Measurements from ENCODE around the gene PEX11B.

The PEX11B gene

DNA sequence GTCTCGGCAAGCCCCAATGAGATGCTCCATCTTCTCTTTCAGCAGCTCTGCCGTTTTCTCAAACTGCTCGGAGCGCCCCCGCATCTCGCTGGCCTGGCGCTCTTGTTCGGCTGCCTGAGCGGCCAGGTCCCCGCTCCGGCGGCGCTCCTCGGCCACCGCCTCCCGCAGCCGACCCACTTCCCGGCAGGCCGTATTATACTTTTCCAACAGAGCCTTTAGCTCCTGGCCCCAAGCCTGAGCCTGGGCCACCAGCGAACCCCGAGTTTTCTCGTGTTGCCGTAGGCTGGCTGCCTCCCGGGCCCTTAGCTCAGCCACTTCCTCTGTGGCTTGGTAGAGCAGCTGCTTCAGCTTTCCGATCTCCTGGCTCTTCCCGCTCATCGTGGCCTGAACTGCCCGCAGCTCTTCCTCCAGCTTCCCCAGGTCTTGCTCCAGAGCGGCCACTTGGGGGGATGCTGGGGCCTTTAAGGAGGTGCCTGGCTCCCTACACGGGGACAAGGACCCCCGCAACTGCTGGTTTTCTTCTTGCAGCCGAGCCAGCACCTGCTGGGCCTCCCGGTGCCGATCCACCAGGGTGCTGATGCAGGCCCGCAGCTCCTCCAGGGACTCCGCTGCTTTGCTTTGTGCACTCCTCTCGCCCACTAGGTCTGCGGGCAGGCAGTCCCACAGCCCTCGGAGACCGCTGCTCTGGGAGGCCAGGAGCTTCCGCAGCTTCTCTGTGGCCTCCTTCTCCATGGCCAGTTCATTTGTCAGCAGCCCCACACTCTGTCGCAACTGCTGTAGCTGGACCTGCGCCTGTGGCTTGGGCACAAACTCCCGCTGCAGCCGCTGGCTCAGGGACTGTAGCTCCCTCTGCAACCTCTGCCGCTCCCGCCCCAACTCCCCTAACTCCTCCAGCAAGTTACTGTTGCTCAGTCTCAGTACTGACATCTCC, 46.3 kb downstream of the PEX11B start:
- DNase-seq (ENCODE audit: low read depth, low spot score): no peak

DNA sequence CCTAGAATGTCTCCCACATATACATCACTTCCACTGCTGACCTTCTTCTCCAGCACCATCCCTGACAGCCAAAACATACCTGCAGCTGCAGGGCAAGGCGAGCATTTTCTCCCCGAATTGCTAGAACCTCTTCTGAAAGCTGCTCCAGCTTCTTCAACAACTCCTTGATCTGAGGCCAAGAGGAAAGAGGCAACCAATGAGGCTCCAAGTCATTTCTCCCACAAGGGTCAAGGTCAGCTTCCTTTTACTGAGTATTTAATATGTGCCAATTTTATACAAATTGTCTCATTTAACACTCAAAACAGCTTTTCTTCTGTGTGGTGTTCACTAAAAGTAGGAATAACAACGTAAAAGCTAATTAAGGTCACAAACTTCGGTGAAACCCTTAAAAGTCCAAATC, 50.3 kb downstream of the PEX11B start:
- no peak for DNase-seq (ENCODE audit: low read depth, low spot score)

GRCh38 chr1:145863282-145864018, 55.1 kb downstream of the PEX11B start:
- DNase-seq (ENCODE audit: low read depth, low spot score): no peak

All from iPS DF 19.7 (cell line).